ENCODE results near the gene CMTR1. TPM values are rescaled to one million over a fixed set of nuclear protein-coding genes. Genes with fewer than 3 reads are reported as not detected.

CMTR1 gene
- total RNA-seq, 1 donor from 2014 or later: 57.1 TPM

DNA sequence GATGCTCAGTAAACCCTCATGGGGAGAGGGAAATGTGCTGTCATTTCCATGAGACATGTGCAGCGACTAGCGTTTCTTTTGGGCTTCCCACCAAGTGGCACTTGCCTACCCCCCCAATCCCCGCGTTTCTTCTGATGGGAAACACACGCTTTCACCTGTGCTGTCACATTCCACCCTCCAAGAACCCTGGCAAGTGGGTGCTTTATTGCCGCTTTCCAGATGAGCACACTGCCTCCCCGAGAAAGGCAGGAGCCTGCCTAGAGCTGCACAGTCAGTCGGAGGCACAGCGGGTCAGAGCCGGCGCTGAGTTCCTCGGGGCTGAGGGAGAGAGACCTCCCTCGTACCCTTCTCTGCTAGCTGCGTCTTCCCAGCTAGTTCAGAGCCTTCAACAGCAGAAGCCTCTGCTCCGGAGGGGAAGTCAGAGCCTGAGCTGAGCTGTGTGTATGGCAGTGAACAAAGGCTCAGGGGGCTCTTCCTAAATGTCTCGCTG lies 78.9 kb downstream of the CMTR1 start:
- DNase-seq: no peak
- Mint-ChIP-seq H3K27ac (no peak overlapping the region), H3K4me1 (peaks cover 48% of the 10 kb centered on the region), H3K27me3 (no peaks in the 10 kb centered on the region), H3K4me3 (no peak overlapping the region), H3K36me3 (ENCODE audit: low read depth) (no peaks in the 10 kb centered on the region), H3K9me3 (peaks cover 4% of the 10 kb centered on the region)
- intact Hi-C loops (cut with micrococcal nuclease): loop anchor here (10.0 kb wide), 1 partner anchor 257 kb away; the partner anchor contains the start of genes TBC1D22B and TMEM217

DNA sequence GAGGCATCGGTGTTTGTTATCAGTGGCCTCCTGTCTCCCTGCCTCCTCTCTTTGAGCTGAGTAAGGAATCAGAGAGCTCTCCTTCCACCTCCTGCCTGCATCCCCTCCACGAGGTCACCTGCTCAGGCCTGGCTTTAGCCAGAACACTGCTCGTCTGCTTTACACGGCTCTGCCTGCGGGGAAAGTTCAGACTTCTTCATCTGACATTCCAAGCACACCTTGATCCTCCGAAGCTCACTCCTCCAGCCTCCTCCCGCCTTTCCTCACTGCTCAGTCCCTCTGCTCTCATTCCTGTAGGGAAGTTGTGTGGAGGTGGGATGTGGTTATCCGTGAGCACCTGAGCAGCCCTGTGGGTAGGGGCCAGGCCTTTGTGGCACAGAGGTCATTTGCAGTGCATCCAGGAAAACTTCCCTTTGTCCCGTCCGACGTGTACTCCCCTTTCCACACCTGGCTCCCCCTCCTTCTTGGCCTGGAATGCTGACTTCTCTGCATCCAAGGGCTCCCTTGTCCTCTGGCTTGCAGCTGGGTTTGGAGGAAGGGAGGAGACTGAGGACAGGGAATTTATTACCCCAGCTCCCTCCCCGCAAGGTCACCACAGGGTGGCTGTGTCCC lies 79.5 kb downstream of the CMTR1 start:
- Mint-ChIP-seq H3K27ac (peak overlapping the region; percentile 8), H3K27me3 (no peaks in the 10 kb centered on the region), H3K4me1 (peaks cover 52% of the 10 kb centered on the region), H3K9me3 (peaks cover 4% of the 10 kb centered on the region), H3K4me3 (no peak overlapping the region), H3K36me3 (ENCODE audit: low read depth) (peaks cover 1% of the 10 kb centered on the region)
- DNase-seq: no peak
- intact Hi-C loops (cut with micrococcal nuclease): loop anchor here (10.0 kb wide), 1 partner anchor 258 kb away; the partner anchor contains the start of genes TBC1D22B and TMEM217

DNA sequence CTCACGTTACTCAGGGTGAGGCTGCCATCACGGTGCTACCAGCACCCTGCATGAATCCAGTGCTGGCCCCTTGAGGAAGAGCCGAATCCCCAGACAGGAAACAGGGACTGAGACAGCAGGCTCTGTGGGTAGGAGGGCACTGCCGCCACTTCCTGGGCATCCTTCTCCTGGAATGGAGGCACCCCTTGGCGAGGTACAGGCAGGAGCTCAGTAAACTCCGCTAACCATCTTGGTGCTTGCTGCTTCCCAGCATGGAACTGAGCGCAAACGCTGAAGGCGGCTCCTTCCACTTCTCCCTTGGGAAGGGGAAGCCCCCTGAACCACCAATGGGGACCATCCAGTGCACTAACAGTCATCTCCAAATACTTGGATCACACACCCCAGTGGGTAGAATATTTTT lies 80.1 kb downstream of the CMTR1 start:
- peak overlapping the region; percentile 66 for H3K27ac Mint-ChIP-seq
- intact Hi-C loops (cut with micrococcal nuclease): loop anchor here (10.0 kb wide), 1 partner anchor 258 kb away; the partner anchor contains the start of genes TBC1D22B and TMEM217
- no peaks in the 10 kb centered on the region for H3K27me3 Mint-ChIP-seq
- peaks cover 54% of the 10 kb centered on the region for H3K4me1 Mint-ChIP-seq
- no peak overlapping the region for H3K4me3 Mint-ChIP-seq
- DNase-seq: no peak
- peaks cover 4% of the 10 kb centered on the region for H3K9me3 Mint-ChIP-seq
- peaks cover 2% of the 10 kb centered on the region for H3K36me3 Mint-ChIP-seq (ENCODE audit: low read depth)

DNA sequence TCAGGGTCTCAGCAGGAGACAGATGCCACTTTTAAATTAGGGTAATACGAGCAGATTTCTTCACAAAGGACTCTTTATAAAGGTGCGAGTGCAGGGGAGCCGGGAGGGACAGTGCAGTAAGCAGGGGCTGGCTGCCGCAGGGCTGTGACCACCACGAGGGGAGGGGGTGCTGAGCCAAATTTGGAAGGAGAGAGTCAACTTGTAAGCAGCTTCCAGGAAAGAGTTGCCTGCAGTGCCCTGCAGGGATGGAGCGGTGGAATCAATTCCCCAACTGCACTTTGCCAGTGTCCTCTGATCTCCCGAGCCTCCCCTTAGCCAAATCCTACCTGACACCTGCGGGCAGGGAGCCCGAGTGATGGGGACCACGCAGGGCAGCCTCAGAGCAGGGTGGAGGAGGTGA lies 80.6 kb downstream of the CMTR1 start:
- Mint-ChIP-seq H3K9me3 (peaks cover under 1% of the 10 kb centered on the region), H3K4me1 (peaks cover 54% of the 10 kb centered on the region), H3K4me3 (no peak overlapping the region), H3K27ac (peak overlapping the region; percentile 66), H3K36me3 (ENCODE audit: low read depth) (peaks cover 2% of the 10 kb centered on the region), H3K27me3 (no peaks in the 10 kb centered on the region)
- intact Hi-C loops (cut with micrococcal nuclease): loop anchor here (10.0 kb wide), 1 partner anchor 259 kb away; the partner anchor contains the start of genes TBC1D22B and TMEM217
- DNase-seq: no peak

DNA sequence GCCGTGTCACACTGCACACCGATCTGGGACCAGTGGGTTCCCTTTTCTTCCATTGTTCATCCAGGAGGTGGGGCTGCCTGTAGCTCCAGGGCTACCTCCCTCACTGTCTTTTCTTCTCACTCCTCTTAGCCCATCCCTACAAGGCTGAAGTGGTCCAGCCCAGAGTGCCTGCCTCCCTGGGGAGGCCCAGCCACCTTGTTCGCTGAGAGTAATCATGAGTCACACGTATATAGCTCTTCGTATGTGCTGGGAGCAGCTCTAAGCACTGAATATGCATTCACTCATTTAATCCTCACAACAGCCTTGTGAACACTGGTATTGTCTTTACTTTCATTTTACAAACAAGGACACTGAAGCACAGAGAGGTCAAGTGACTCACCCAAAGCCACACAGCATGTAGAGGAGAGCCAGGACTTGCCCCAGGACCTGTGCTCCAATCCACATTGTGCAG lies 81.3 kb downstream of the CMTR1 start:
- intact Hi-C loops (cut with micrococcal nuclease): loop anchor here (10.0 kb wide), 1 partner anchor 260 kb away; the partner anchor contains the start of genes TBC1D22B and TMEM217
- peak; percentile 75 for DNase-seq
- H3K4me3 Mint-ChIP-seq: peak overlapping the region; percentile 76
- H3K9me3 Mint-ChIP-seq: no peaks in the 10 kb centered on the region
- H3K27me3 Mint-ChIP-seq: no peaks in the 10 kb centered on the region
- peaks cover 2% of the 10 kb centered on the region for H3K36me3 Mint-ChIP-seq (ENCODE audit: low read depth)
- peak overlapping the region; percentile 97 for H3K27ac Mint-ChIP-seq
- H3K4me1 Mint-ChIP-seq: peaks cover 61% of the 10 kb centered on the region

DNA sequence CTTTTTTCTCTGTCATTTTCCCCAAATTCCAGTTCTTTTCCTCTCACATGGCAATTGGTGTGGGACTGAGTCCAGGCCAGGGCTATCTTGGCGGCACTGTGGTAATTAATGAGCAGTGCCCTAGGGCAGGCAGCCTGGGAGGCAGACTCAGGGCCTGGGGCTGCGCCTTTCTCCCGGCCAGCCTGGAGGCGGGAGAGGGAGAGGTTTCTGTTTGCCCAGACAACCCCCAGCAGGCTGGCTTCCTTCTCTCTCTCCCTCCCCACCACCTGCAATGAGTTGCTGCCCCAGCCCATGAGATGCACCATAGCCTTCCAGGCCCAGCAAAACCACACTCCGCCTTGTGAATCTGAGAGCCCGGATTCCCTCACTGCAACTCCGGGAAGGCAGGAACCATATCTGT lies 81.8 kb downstream of the CMTR1 start:
- Mint-ChIP-seq H3K4me1 (peaks cover 61% of the 10 kb centered on the region), H3K9me3 (no peaks in the 10 kb centered on the region), H3K36me3 (ENCODE audit: low read depth) (peaks cover 2% of the 10 kb centered on the region), H3K27me3 (no peaks in the 10 kb centered on the region), H3K4me3 (peak overlapping the region; percentile 76), H3K27ac (peak overlapping the region; percentile 97)
- DNase-seq: no peak
- intact Hi-C loops (cut with micrococcal nuclease): loop anchor here (5.0 to 10.0 kb wide), 2 partner anchors 83 to 260 kb away; partner anchors contain the start of genes CMTR1, TBC1D22B and TMEM217

DNA sequence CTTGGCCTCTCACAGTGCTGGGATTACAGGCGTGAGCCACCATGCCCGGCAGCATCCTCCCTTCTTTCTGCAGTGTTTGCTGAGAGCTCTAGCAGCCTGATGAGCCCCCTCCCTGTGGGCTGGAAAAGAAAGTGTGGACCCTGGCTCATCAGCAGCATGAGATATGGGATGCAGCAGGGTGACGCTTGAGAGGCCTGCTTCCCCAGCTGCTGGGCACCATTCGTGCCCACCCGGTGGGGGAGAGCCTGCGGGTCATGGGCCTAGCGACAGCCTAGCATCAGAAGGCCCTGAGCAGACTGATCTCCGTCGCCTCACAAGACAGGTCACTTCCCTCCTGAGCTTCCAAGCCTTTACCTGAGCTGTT lies 82.7 kb downstream of the CMTR1 start:
- no peaks in the 10 kb centered on the region for H3K27me3 Mint-ChIP-seq
- DNase-seq: no peak
- peak overlapping the region; percentile 97 for H3K27ac Mint-ChIP-seq
- intact Hi-C loops (cut with micrococcal nuclease): loop anchor here (1.0 to 10.0 kb wide), 3 partner anchors 38 to 261 kb away; partner anchors contain the start of genes CMTR1, TBC1D22B and TMEM217
- H3K9me3 Mint-ChIP-seq: no peaks in the 10 kb centered on the region
- H3K36me3 Mint-ChIP-seq (ENCODE audit: low read depth): peaks cover 2% of the 10 kb centered on the region
- peak overlapping the region; percentile 76 for H3K4me3 Mint-ChIP-seq
- H3K4me1 Mint-ChIP-seq: peaks cover 61% of the 10 kb centered on the region

DNA sequence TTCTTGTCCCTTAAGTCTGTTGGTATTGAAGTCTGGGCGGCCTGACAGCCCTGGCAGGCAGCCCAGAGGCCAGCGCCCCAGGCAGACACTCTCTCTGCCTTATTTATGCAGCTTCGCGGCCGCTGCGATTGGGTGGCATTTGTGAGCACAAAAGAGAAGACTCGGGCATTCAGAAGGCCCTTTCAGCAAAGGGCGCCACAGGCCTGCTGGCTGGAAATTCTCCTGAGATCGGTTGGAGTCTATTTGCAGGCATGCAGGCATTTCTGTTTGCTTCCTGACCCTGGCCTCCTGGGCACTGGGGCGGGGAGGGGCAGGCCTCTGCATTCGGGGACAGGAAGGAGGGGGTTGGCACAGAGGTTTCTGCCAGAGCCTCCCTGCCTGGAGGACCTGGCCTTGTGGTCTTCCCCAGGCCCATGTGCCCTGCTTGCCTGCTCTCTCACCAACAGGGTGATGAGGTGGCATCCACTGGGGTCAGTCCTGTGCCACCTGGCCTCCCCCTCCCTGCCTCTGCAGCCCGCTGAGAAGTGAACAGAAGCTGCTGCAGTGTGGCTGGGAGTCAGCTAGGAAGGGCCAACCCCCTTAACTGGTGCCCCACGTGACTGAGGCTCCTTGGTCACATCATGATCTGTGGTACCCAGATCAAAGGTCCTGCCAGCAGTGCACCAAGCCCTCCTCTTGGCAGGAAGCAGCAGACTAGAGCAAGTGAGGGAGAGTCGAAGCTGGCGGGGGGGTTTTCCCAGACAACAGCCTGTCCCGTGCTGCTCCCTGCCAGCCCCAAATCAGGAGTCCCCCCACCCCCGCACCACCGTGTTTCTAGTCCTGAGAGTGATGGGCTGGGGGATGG lies 83.3 kb downstream of the CMTR1 start:
- DNase-seq: peak; percentile 94

DNA sequence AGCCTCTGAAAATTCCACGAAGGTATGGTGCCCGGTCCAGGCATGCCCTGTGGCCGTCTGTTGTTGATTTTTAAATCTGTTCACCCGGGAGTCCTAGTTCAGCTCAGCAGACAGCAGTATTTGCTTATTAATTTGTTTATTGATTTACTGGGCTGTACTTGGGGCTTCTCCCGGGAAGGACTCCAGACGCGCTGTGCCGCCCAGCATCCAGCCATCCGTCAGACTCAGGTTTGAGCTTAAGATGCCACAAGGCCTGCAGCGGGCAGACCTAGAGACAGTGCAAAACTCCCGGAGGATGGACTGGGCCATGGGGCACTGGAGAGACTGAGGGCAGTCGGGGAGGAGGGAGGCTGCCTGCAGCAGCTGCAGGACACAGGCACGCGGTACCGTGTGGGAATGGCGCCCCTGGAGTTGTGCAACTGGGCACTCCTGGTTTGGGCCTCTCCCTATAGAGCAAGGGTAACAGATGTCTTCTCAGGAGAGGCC lies 83.9 kb downstream of the CMTR1 start:
- H3K36me3 Mint-ChIP-seq (ENCODE audit: low read depth): peaks cover 2% of the 10 kb centered on the region
- DNase-seq: no peak
- H3K27me3 Mint-ChIP-seq: no peaks in the 10 kb centered on the region
- peak overlapping the region; percentile 97 for H3K27ac Mint-ChIP-seq
- H3K9me3 Mint-ChIP-seq: no peaks in the 10 kb centered on the region
- intact Hi-C loops (cut with micrococcal nuclease): loop anchor here (1.0 to 10.0 kb wide), 5 partner anchors 18 to 262 kb away; partner anchors contain the start of genes CCDC167, CMTR1, TBC1D22B and TMEM217
- H3K4me1 Mint-ChIP-seq: peaks cover 60% of the 10 kb centered on the region
- H3K4me3 Mint-ChIP-seq: peak overlapping the region; percentile 76

More for the DNA sequence above, 83.3 kb downstream of the CMTR1 start:
- Mint-ChIP-seq H3K9me3 (no peaks in the 10 kb centered on the region), H3K27me3 (no peaks in the 10 kb centered on the region), H3K4me1 (peaks cover 58% of the 10 kb centered on the region), H3K36me3 (ENCODE audit: low read depth) (peaks cover 2% of the 10 kb centered on the region), H3K4me3 (peak overlapping the region; percentile 76), H3K27ac (peak overlapping the region; percentile 97)
- intact Hi-C loops (cut with micrococcal nuclease): loop anchor here (1.0 to 10.0 kb wide), 3 partner anchors 37 to 261 kb away; partner anchors contain the start of genes CMTR1, TBC1D22B and TMEM217

DNA sequence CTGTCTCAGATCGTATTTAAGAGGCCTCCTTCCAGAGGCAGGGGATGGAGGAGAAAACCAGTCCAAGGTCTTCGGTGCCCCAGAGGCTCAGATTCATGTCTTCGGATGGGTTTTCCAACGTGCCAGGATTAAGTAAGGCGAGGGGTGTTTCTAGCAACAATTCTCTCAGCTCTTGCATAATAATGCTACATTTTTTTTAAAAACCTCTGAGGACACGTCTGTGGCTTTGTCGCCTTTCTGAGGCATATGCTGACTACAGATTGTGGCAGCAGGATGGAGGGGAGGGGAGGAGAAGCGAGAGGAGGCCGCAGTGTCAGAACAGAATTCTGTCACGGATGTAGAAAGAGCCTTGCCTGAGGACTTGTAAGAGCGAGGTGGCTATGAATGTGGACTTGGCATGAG lies 84.4 kb downstream of the CMTR1 start:
- Mint-ChIP-seq H3K4me1 (peaks cover 60% of the 10 kb centered on the region), H3K27me3 (peaks cover 1% of the 10 kb centered on the region), H3K36me3 (ENCODE audit: low read depth) (peaks cover 2% of the 10 kb centered on the region), H3K4me3 (peak overlapping the region; percentile 76), H3K27ac (peak overlapping the region; percentile 97), H3K9me3 (no peaks in the 10 kb centered on the region)
- peak; percentile 93 for DNase-seq
- intact Hi-C loops (cut with micrococcal nuclease): loop anchor here (1.0 to 10.0 kb wide), 4 partner anchors 18 to 263 kb away; partner anchors contain the start of genes CCDC167, CMTR1, TBC1D22B and TMEM217

DNA sequence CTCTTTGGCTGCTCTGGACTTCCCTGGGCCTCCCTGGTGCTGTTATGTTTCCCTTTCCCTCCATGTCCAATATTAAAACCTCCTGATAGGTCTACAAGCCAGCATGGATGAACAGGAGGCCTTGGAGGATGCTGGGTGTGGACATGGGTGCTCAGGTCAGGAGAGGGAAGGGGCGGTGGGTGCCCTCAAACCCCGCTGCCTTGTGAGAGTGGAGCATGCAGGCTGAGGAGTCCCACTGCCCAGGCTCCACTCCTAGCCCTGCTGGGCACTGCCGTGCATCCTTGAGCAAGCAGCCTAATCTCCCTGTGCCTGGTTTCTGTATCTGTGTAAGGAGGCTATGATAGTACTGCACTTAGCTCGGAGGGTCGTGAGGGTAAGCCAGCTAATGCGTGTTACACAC lies 85.1 kb downstream of the CMTR1 start:
- DNase-seq: no peak
- peaks cover 58% of the 10 kb centered on the region for H3K4me1 Mint-ChIP-seq
- H3K9me3 Mint-ChIP-seq: no peaks in the 10 kb centered on the region
- H3K4me3 Mint-ChIP-seq: peak overlapping the region; percentile 76
- peaks cover 2% of the 10 kb centered on the region for H3K36me3 Mint-ChIP-seq (ENCODE audit: low read depth)
- H3K27me3 Mint-ChIP-seq: peaks cover 3% of the 10 kb centered on the region
- peak overlapping the region; percentile 97 for H3K27ac Mint-ChIP-seq
- intact Hi-C loops (cut with micrococcal nuclease): loop anchor here (5.0 to 10.0 kb wide), 2 partner anchors 86 to 263 kb away; partner anchors contain the start of genes CMTR1, TBC1D22B and TMEM217

DNA sequence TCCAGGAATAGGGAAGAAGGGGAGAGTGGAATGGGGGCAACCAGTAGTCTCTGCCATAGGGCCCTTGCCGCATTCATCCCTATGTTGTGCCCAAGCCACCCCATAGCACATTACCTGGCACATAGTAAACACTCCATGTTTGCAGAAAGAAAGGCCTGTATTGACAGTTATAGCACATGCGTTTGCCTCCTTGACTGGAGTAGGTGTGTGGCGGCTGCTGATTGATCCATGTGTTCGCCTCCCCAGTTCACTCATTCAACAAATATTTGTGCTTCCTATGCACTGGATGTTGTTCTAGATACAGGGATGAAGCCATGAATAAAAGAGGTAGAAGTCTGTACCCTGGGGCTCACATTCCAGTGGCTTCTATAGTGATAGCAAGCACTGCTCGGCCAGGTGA lies 86.4 kb downstream of the CMTR1 start:
- peaks cover 2% of the 10 kb centered on the region for H3K36me3 Mint-ChIP-seq (ENCODE audit: low read depth)
- H3K9me3 Mint-ChIP-seq: no peaks in the 10 kb centered on the region
- no peak overlapping the region for H3K4me3 Mint-ChIP-seq
- H3K27ac Mint-ChIP-seq: no peak overlapping the region
- peaks cover 49% of the 10 kb centered on the region for H3K4me1 Mint-ChIP-seq
- peaks cover 3% of the 10 kb centered on the region for H3K27me3 Mint-ChIP-seq
- intact Hi-C loops (cut with micrococcal nuclease): loop anchor here (5.0 to 10.0 kb wide), 2 partner anchors 87 to 265 kb away; partner anchors contain the start of genes CMTR1, TBC1D22B and TMEM217
- no peak for DNase-seq

DNA sequence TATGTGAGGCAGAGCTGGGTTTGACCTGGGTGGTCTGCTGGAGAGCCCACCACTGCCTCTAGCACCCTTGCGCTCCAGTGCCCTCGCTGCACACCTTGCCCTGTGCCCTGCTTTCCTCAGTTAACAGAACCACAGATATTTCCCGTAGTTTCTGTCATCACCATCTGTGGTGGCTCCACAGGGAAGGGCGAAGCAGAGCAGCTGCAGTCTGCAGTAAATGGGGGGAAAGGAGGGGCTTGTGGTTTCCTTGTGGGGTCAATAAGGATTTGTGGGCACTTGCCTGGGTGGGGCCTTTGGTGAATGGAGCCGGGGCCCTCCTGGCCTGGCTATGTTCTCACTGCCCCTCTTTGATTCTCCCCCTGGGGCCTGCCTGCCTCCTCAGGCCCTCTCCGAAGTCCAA lies 87.9 kb downstream of the CMTR1 start:
- peaks cover 39% of the 10 kb centered on the region for H3K4me1 Mint-ChIP-seq
- DNase-seq: no peak
- H3K27me3 Mint-ChIP-seq: peaks cover 7% of the 10 kb centered on the region
- H3K9me3 Mint-ChIP-seq: no peaks in the 10 kb centered on the region
- H3K27ac Mint-ChIP-seq: no peak overlapping the region
- intact Hi-C loops (cut with micrococcal nuclease): no loop called here
- no peak overlapping the region for H3K4me3 Mint-ChIP-seq
- peaks cover 2% of the 10 kb centered on the region for H3K36me3 Mint-ChIP-seq (ENCODE audit: low read depth)

All from activated CD4-positive, alpha-beta T cell treated with anti-CD3 and anti-CD28 coated beads, Interleukin-2, amount 10 ng/mL, durations not matched to agents 24 days and 14 days (primary cell).